Smooth muscle cell (in vitro differentiated cells): ENCODE data around the gene MROH7. TPM values are rescaled to one million over a fixed set of nuclear protein-coding genes. Genes with fewer than 3 reads are reported as not detected.

Experiments used
- DNase-seq: peaks from one replicate; lab custom pipeline; 2025; ENCODE audit not compliant: unreplicated experiment; lab: John Stamatoyannopoulos, UW
- H2AFZ ChIP-seq: fragments of 200-600 bp; sonication (generic); 2 replicates; pipeline ENCODE4 v1.6.0; 2016; ENCODE audit warnings: antibody characterized with exemption, low read depth, mild to moderate bottlenecking
- H3F3A ChIP-seq: fragments of 200-600 bp; sonication (generic); 2 replicates; pipeline ENCODE4 v1.6.0; 2017; ENCODE audit warnings: antibody characterized with exemption, low read depth
- H3K27ac ChIP-seq: fragments of 200-600 bp; sonication (generic); 2 replicates; pipeline ENCODE4 v1.5.1; 2016; ENCODE audit warnings: low read depth, mild to moderate bottlenecking
- H3K27me3 ChIP-seq: fragments of 200-600 bp; sonication (generic); 2 replicates; pipeline ENCODE4 v1.6.1; 2016; ENCODE audit warnings: low read depth, mild to moderate bottlenecking
- H3K36me3 ChIP-seq: fragments of 200-600 bp; sonication (generic); 2 replicates; pipeline ENCODE4 v1.5.1; 2016; ENCODE audit warnings: low read depth
- H3K4me1 ChIP-seq: fragments of 200-600 bp; sonication (generic); 2 replicates; pipeline ENCODE4 v1.5.1; 2016; ENCODE audit warnings: low read depth
- H3K4me2 ChIP-seq: fragments of 200-600 bp; sonication (generic); 2 replicates; pipeline ENCODE4 v1.6.0; 2016; ENCODE audit warnings: mild to moderate bottlenecking
- H3K4me3 ChIP-seq: fragments of 200-600 bp; sonication (generic); 2 replicates; pipeline ENCODE4 v1.5.1; 2016; ENCODE audit warnings: mild to moderate bottlenecking
- H3K79me2 ChIP-seq: fragments of 200-600 bp; sonication (generic); 2 replicates; pipeline ENCODE4 v1.6.0; 2016; ENCODE audit warnings: low read depth, mild to moderate bottlenecking
- H3K9ac ChIP-seq: fragments of 200-600 bp; sonication (generic); 2 replicates; pipeline ENCODE4 v1.6.0; 2016; ENCODE audit warnings: low read depth
- H3K9me3 ChIP-seq: fragments of 200-600 bp; sonication (generic); replicated peaks from 2 replicates; pipeline ENCODE4 v1.5.1; 2016; ENCODE audit warnings: low read depth
- H4K20me1 ChIP-seq: fragments of 200-600 bp; sonication (generic); 2 replicates; pipeline ENCODE4 v1.6.0; 2016; ENCODE audit warnings: low read depth
- WGBS: methylation state at CpG from one replicate; pipeline ENCODE4 v1.1.7; 2016; ENCODE audit warnings: low lambda C conversion rate; 5-methylcytosine and 5-hydroxymethylcytosine counted together
- polyA plus RNA-seq: library from polyadenylated mRNA; unstranded; fragments of >200 nt; fragmentation: Nextera tagmentation; extraction: Ambion mirVana; gene quantifications from 2 replicates; pipeline ENCODE4 v1.2.1, GENCODE V29; 2016
- total RNA-seq: library from RNA; depleted of rRNA; stranded (reverse); fragments of >200 nt; gene quantifications from 2 replicates; pipeline ENCODE4 v1.2.3, GENCODE V29; 2014
- TF ChIP-seq, protein P1 (sequence below): fragments of 200-600 bp; sonication (generic); IDR thresholded peaks from 2 replicates; pipeline ENCODE4 v1.5.1; 2017; ENCODE audit warnings: borderline replicate concordance, mild to moderate bottlenecking, antibody characterized with exemption; ENCODE audit not compliant: insufficient read depth, poor library complexity, severe bottlenecking

The MROH7 gene
- total and polyA plus RNA-seq, 2 experiments from 2014 or later: 0.33 to 0.58 TPM

DNA sequence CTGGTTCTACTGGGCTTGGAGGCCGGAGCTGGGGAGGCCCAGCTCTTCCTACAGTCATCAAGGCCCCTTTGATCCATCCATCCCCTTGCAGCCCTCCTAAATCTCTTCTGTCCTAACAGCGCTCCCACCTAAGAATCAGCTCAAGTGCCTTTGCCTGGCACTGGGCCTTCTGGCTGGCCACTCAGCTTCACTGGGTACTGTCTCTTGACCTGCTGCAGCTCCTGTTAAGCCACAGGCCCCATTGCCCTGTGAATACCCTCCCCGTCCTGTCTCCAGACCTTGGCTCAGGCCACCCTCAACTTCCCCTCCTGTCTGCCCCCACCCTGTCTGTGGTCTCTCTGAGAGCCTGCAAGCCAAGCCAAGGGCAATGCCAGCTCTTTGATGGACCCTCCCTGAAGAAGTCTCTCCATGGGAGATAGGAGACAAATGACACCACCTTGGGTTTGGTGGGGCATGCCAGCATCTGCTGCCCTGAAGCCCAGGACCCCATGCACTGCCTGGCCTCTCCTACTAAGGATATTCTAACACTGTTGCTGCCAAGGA is 45.6 kb upstream of the MROH7 start:
- Histone ChIP-seq H3K4me1 (no peaks in the 10 kb centered on the region), H3K27ac (no peak overlapping the region), H3K9ac (no peak overlapping the region), H3K36me3 (no peaks in the 10 kb centered on the region), H2AFZ (no peak overlapping the region), H3K27me3 (no peaks in the 10 kb centered on the region), H3K79me2 (no peaks in the 10 kb centered on the region), H4K20me1 (no peaks in the 10 kb centered on the region), H3F3A (no peaks in the 10 kb centered on the region), H3K9me3 (no peaks in the 10 kb centered on the region), H3K4me3 (no peak overlapping the region), H3K4me2 (no peak overlapping the region)
- no peak for DNase-seq
- WGBS: 92% methylated on average over 3 of the region's 3 CpGs
- TF ChIP-seq, protein P1, sequence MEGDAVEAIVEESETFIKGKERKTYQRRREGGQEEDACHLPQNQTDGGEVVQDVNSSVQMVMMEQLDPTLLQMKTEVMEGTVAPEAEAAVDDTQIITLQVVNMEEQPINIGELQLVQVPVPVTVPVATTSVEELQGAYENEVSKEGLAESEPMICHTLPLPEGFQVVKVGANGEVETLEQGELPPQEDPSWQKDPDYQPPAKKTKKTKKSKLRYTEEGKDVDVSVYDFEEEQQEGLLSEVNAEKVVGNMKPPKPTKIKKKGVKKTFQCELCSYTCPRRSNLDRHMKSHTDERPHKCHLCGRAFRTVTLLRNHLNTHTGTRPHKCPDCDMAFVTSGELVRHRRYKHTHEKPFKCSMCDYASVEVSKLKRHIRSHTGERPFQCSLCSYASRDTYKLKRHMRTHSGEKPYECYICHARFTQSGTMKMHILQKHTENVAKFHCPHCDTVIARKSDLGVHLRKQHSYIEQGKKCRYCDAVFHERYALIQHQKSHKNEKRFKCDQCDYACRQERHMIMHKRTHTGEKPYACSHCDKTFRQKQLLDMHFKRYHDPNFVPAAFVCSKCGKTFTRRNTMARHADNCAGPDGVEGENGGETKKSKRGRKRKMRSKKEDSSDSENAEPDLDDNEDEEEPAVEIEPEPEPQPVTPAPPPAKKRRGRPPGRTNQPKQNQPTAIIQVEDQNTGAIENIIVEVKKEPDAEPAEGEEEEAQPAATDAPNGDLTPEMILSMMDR: no peak

DNA sequence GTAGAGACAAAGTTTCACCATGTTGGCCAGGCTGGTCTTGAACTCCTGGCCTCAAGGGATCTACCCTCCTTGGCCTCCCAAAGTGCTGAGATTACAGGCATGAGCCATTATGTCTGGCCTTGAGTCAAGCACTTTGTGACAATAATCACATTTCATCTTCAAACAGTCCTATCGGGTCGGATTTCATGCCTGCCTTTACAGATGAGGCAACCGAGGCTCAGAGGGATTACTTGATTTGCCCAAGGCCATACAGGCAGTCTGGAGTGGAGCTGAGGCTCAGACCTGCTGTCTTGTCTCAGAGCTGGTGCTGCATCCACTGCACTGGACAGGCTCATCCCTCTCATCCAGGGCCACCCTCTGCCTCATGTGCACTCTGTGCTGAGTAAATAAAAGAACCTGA is 44.8 kb upstream of the MROH7 start:
- WGBS: 78% methylated on average over 3 of the region's 3 CpGs
- TF ChIP-seq, protein P1: no peak
- H3F3A ChIP-seq: no peaks in the 10 kb centered on the region

DNA sequence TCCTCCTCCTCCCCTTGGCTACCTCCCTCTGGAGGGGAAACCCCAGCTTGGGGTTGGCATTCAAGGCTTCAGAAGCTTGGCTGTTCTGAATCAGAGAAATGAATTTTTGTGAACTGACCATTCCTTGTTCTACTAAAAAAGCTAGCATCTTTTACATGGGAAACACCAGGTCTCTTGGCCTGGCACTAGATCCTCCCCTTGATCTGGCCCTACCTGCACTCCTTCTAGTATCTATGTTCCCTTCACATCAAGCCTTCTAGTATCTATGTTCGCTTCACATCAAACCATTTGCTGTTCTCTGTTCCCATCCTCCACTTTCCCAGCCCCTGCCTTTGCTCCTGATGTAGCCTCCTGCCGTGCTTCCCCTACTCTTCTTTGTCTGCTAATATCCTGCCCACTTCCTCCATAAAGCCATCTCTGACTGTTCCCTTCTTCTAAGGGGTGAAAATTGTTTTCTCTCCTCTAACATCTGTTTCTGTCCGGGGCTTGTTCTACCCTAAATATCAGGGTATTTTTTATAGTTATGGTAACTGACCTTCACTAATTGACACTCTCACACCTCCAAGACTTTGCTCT is 44.0 kb upstream of the MROH7 start:
- no peak overlapping the region for H3K4me3 ChIP-seq
- H2AFZ ChIP-seq: no peak overlapping the region
- H3K36me3 ChIP-seq: no peaks in the 10 kb centered on the region
- no peak overlapping the region for H3K27ac ChIP-seq
- WGBS: 84% methylated on average over 3 of the region's 3 CpGs
- TF ChIP-seq, protein P1: no peak
- H3K4me1 ChIP-seq: no peaks in the 10 kb centered on the region
- no peak overlapping the region for H3K9ac ChIP-seq
- no peak for DNase-seq
- H3K79me2 ChIP-seq: no peaks in the 10 kb centered on the region
- no peaks in the 10 kb centered on the region for H3K27me3 ChIP-seq
- no peaks in the 10 kb centered on the region for H4K20me1 ChIP-seq
- no peaks in the 10 kb centered on the region for H3F3A ChIP-seq
- no peaks in the 10 kb centered on the region for H3K9me3 ChIP-seq
- no peak overlapping the region for H3K4me2 ChIP-seq

More for the DNA sequence above, 44.8 kb upstream of the MROH7 start:
- Histone ChIP-seq H3K27me3 (no peaks in the 10 kb centered on the region), H3K9me3 (no peaks in the 10 kb centered on the region), H3K4me1 (no peaks in the 10 kb centered on the region), H4K20me1 (no peaks in the 10 kb centered on the region), H3K4me2 (no peak overlapping the region), H3K36me3 (no peaks in the 10 kb centered on the region), H2AFZ (no peak overlapping the region), H3K9ac (no peak overlapping the region), H3K4me3 (no peak overlapping the region), H3K27ac (no peak overlapping the region), H3K79me2 (no peaks in the 10 kb centered on the region)
- DNase-seq: no peak

DNA sequence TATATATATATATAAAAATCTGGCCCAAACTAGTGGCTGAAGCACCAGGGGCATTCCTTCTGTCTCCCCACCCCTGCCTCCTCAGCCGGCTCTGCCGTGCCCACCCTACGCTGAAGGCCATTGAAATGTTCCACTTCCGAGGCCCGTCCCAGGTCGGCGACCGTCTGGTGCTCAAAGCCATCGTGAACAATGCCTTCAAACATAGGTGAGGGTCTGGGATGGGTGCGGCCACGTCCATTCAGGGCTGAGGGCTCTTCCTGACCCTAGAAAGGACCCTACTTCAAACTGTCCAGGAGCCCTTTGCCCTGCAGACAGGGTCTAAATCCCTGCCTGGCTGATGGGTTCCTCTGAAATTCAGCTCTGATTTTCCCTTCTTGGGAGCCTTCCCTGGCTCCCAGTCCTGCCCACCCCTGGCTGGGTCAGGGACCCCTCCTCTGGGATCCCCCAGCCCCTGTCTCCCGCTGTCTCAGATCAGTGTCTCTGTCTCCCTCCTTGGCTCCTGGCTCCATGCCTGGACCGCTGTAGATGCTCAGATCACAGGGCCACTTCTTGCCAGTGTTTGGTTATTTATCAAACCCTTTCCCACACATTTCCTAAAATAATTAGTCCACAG is 42.3 kb upstream of the MROH7 start:
- Histone ChIP-seq H3K27me3 (no peaks in the 10 kb centered on the region), H4K20me1 (no peaks in the 10 kb centered on the region), H3K27ac (no peak overlapping the region), H3K4me1 (no peaks in the 10 kb centered on the region), H3K4me2 (no peak overlapping the region), H3K9me3 (no peaks in the 10 kb centered on the region), H2AFZ (no peak overlapping the region), H3K4me3 (no peak overlapping the region), H3K36me3 (no peaks in the 10 kb centered on the region), H3K79me2 (no peaks in the 10 kb centered on the region), H3F3A (no peaks in the 10 kb centered on the region), H3K9ac (no peak overlapping the region)
- TF ChIP-seq, protein P1: no peak
- WGBS: 96% methylated on average over 13 of the region's 13 CpGs
- DNase-seq: no peak
